GM19351 (cell line): ENCODE data around the gene C18orf54.
"Not testable (repeated sequence)": the region's sequence is repeated elsewhere in the genome, so short reads cannot be mapped to it uniquely, and the experiment has no call there.

ENCODE experiments used
- ATAC-seq: cut with Tn5 transposase; IDR thresholded peaks from one replicate; pipeline ENCODE4 v1.9.1; 2021; ENCODE audit warnings: mild to moderate bottlenecking, moderate library complexity; ENCODE audit not compliant: unreplicated experiment

The C18orf54 gene

DNA sequence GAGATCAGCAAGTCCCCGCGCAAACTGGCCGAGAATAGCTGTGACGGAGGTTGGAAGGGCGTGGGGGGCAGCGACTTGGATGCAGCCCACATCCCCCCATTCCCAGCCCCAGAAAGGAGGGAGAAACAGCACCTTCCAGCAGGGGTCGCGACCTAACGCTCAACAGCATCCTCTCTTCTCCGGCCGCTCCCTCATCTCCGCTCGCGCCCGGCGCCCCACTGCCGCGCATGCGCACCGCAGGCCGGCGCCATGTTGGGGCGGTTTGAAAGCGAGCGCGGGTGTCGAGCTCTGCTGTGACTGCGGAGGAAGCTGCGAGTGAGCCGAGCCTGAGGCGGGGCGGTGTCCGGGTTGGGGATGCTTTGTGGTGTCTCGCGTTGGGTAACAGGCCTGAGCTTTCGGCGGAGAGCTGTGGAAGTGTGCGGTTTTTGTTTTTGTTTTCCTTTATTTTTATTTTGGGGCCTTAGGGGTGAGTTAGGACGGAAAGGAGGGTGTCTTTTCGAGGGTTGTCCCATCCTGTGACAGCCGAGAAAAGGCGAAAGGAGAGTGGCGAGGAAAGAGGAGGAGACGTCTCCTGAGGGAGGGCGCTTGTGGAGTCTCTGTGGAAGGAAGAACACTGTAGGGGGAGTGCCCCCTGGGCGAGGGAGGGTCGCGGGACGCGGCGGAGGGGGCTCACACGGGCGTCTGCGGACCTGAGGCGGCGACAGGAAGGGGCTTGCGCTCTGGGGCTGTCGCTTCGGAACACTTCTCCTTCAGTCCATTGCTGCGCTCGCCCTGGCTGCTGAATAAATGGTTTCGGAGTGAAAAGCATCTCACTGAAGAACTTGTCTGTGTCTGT is at the start of gene C18orf54, which contains the start of gene STARD6:
Gene C18orf54, plus strand, starts transcription at position 247 of the 835 bp plus-strand sequence. CDS start 2,667 bp downstream, outside the sequence.
Gene STARD6, minus strand, starts transcription at position 199 of the 835 bp plus-strand sequence. CDS start 3,285 bp downstream, outside the sequence.
- peak; percentile 86 for ATAC-seq

DNA sequence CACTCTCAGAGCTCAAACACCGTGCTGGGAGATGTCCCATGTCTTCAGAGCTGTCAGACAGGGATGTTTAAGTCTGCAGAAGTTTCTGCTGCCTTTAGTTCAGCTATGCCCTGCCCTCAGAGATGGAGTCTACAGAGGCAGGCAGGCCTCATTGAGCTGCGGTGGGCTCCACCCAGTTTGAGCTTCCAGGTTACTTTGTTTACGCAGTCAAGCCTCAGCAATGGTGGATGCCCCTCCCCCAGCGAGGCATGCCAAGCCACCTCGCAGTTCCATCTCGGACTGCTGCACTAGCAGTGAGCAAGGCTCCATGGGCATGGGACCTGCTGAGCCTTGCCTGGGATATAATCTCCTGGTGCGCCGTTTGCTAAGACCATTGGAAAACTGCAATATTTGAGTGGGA is 48.1 kb upstream of the C18orf54 start:
- not testable (repeated sequence) for ATAC-seq

DNA sequence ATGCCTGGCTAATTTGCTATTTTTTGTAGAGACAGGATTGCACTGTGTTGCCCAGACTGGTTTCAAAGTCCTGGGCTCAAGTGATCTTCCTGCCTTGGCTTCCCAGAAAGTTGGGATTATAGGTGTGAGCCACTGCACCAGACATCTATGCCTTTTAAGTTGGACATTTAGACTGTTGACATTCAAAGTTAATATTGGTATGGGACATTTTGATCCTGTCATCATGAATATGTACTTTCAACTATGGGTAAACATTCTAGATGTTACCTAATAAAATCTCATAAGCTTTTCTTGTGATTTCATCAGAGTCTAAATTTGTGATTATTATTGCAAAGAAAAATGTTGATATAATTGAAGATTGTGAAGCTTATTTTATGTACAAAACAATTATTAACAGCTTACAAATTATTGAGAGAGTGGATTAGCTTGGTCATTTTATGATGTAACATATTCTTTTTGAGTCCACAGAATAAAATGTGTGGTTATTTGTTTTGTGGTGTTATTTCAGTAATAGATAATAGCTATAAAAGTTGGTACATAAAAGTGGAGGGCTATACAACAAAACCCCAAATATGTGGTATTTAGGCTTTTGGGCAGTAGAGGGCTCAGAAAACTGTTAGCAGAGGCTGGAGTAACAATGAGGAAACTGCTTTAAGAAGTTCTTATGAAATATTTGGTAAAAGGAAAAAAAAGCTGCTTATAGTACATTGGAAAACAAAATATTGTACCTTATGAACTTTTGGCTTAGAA is 41.5 kb upstream of the C18orf54 start:
- no peak for ATAC-seq

DNA sequence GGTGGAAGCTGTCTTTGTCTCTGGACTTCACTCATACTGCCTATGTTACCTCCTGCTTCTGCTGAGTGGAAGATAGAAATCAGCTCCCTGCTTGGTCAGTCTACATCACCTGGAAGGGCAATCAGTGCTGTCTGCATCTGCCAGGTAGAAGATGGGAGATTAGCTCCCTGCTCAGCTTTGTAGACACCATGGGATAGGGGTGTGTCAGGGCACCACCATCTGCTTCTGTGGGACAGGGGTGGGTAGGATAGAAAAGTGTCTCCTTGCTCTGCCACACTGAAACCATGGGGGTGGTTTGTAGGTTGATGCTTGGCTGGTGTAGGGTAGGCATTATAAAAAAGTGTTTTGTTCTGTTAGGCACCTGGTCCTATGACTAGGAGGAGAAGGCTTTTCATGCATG is 34.1 kb upstream of the C18orf54 start:
- no peak for ATAC-seq

DNA sequence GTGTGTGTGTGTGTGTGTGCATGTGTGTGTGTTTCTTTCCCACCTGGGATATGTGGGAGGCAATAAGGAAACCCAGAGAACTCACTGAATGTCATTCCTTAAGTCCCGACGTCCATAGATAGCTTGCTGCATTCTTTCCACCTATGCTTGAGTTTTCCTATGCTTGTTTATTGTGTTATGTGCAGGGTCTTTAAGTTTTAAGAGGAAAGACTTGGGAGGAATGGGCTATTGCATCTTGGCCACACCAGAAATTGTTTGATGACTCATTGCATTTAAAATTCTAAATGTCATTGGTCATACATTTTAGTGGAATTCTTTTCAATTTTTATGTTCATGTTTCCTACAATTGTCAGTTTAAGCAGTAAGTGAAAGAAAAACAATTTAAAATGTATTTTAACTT is 33.7 kb upstream of the C18orf54 start:
- ATAC-seq = no peak

DNA sequence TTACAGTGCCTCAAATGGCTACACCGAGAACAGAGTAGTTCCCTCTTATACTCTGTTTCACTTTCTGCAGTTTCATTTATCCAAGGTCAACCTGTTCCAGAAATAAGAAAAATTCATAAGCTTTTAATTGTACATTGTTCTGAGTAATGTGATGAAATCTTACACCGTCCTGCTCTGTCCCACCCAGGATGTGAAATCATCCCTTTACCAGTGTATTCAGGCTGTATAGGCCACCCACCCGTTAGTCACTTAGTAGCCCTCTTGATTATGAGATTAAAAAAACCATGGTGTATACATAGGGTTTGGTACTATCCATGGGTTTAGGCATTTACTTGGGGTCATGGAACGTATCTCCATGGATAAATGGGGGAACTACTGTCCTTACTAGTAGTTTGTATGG is 29.9 kb upstream of the C18orf54 start:
- no peak for ATAC-seq

DNA sequence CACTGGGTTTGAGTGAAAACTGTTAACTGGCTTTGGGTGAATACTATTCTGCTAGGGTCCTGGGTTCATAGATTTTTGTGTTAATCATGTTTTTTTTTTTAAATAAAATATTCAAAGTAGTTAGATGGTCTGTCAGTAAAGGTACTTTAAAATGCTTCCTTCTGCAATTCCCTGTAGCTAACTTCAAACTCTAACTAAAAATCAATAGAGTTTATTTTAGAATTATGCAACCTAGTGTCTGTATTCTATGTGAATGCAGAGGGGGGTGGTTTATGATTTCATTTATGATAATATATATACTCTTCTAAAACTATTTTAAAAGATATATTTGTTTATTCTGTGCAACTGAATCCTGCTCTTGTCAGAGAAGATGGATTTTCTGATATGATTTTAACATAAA is 27.9 kb upstream of the C18orf54 start:
- ATAC-seq = no peak

DNA sequence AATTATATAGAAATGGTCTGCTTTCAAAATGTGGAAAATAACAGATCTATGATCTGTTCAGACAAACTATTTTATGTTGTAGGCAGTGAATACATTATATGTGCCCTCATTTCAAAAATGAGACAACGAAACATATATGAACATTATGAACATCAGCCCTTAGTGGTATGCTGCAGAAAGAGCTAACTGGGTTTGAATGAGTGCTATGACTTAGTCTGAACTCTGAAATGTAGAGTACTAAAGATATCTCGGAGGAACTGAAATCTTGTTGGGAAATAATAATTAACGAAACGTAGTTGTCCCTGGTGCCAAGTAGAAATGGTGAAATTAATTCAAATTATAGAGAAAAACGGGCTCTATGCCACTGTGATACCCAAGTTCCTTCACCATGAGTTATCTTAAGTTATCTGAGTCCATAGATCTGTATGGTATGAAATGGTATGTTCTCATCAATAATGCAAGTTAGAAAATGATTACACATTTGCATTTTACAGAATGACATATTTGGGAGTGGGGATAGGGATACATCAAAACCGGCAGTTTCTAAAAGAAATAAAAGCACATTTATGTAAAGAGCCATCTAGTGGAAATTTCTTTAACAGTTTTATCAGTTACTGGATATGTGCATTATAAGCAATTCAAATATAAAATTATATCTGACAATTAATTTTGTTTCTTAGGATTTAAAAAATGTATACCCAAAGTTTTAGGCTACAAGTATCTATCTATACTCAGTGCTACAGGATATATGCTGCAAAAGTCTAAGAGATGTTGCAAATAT is 26.7 kb upstream of the C18orf54 start:
- no peak for ATAC-seq

DNA sequence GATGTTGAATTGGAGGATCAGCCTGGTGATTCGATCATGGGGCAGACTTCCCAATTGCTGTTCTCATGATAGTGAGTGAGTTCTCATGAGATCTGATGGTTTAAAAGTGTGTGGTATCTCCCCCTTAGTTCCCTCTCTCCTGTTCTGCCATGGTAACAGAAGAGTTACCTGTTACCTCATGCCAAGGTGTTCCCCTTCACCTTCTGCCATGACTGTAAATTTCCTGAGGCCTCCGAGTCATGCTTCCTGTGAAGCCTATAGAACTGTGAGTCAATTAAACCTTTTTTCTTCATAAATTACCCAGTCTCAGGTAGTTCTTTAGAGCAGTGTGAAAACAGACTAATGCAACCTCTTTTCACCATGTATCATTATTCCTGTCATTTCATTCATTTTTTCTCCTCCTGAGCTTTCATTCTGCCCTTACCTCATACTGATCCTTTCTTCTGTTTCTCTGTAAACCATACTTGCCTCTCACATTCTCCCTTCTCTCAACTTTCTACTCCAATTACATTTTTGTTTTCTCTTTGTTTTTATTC is 22.0 kb upstream of the C18orf54 start:
- ATAC-seq = no peak

DNA sequence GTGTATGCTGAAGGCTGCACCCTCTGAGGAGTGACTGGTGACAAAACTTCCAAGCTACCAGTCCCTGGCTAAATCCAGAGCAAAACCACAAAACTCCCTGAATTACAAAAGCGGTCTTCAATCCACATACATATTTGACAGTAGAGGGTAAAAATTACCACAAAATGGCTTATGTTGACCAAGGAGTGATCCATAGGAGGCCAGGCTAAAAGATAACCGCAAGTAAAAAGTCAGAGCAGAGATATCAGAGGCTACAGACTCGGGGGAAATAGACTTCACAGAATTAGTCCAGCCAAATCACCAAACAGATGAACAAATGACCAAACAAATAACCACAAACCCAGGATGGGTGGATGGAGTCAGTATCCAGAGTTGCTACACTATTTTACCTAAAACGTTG is 19.5 kb upstream of the C18orf54 start:
- no peak for ATAC-seq

DNA sequence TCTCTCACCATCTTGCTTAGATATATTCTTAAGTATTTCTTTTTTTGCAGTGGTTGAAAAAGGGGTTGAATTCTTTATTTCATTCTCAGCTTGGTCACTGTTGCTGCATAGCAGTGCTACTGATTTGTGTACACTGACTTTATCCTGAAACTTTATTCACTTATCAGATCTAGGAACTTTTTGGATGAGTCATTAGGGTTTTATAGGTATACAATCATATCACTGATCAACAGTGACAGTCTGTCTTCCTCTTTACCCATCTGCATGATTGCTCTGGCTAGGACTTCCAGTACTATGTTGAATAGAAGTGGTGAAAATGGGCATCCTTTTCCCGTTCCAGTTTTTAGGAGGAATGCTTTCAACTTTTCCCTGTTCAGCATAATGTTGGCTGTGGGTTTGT is 6.5 kb upstream of the C18orf54 start:
- no peak for ATAC-seq

DNA sequence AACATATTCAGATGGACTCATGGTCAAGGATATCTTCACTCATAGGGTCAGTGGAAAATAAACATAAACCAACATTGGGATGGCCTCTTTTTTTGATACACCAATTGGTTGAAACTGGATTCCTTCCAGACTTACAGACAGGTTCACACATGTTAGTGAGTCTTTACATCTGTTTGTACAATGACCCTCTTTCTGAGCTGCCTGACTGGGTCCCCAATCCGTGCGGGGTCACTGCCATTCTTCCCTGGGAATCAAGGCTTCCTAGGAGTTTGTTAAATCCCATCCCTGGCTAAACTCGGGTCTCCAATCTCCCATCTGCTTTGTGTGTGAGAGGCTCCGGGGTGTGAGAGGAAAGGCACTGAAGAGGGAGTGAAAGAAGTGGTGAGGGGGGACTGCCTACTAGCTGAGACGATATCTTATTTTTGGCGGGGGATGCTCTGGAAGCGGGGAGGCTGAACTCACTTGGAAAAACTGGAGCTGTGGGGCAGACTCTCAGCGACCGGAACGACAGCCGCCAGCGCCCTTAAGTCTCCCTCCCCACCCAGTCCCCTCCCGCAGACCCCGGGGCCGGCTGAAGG is 535 bp upstream of the C18orf54 start:
- peak; percentile 44 for ATAC-seq

DNA sequence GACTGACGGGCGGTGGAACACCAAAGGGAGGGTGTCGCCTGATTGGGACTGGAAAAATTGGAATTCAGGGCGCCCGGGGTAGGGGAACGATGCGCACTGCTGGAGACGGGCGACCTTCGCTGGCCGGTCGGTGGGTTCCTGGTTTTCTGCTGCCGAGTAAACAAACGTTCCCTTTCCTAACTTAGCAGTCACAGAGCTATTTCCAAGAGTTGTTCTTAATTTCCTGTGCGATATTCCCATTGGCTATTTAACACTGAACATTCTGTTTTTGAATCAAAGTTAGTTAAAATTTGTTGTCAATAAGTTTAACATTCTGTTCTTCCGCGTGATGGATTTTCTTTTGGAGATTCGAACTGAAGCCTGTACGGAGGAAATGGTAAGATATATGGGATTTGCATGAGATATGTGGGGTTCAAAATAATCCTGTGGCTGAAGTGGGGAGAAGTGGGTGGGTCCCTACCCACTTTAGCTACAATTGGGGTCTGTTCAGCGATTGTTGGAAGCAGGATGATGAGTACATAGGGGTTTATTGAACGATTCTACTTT is 862 bp downstream of the C18orf54 start:
- ATAC-seq = no peak

DNA sequence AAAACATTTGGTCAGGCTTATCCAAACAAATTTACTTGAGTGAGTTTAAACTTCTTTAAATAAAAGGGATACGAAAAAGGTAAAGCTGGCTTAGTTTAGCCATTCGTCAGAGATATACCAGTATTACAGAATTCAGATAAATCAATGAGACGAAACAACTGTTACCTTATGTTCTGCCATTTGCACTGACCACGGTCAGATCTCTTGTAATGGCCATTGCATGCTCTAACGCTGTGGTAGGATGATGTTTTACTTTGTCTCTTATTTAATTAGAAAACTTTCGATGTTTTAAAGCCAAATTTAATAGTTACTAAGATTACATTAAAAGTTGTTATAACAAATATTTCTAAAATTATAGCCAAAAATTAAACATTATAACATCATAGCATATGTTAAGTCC is 1.5 kb downstream of the C18orf54 start:
- no peak for ATAC-seq

DNA sequence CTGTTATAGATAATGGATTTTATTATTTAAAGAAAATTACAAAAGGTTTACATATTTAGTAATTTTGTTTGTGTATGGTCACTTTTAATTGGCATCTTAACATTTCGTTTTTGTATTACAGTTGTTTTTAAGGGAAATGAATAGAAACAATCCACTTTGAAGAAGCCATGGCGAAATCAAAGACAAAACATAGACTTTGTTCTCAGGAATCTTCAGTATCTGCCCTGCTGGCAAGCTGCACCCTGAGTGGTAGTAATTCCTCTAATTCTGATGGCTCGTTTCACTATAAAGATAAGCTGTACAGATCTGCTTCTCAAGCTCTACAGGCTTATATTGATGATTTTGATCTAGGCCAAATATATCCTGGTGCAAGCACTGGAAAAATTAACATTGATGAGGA is 2.7 kb downstream of the C18orf54 start:
- ATAC-seq = no peak

DNA sequence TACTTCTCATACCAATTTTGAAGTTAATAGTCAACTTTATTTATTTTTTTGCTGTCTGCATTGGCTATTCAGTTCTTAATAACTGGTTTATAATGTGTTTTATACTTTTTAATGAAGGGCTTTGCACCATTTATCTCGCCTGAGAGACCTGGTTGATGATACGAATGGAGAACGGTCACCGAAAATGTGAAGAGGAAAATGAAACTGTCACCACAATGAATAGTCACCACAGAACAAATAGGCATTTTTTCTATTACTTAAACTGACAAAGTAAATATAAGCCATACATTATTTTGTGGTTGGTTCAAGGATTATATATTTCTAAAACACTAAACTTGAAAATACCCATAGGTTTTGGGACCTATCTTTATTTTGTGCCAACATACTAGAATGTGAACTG is 20.4 kb downstream of the C18orf54 start:
- ATAC-seq = peak; percentile 77

DNA sequence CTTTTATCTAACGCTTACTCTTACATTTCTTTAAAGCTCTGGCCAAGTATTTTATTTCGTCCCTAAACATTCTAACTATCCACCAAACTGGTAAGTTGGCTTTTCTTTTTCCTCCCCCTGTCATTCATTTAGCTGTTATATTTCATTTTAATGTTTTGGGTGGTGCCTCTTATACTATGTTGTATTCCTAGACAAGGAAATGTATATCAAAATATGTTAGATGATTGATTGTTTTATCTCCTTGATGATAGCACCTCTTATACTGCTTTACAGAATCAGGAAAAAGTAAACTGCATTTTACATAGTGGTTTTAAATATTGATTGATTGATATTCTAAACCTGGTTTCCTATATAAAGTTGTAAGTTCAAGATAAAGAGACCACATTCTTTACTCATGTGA is 23.9 kb downstream of the C18orf54 start:
- ATAC-seq = no peak

DNA sequence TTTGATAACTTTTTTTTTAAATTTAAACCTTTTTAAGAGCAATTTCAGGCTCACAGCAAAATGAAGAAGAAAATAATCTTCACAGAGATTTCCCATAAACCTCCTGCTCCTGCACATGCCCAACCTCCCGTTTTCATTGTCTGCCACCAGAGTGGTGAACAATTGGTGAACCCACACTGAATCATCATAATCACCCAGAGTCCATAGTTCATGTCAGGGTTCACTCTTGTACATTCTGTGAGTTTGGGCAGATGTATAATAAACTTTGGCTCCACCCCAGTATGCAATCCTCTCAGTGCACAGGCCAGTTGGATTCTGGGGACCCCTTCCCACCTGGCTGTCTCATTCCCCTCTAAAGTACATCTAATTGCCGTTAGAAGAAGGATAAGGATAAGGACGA is 24.4 kb downstream of the C18orf54 start:
- no peak for ATAC-seq

DNA sequence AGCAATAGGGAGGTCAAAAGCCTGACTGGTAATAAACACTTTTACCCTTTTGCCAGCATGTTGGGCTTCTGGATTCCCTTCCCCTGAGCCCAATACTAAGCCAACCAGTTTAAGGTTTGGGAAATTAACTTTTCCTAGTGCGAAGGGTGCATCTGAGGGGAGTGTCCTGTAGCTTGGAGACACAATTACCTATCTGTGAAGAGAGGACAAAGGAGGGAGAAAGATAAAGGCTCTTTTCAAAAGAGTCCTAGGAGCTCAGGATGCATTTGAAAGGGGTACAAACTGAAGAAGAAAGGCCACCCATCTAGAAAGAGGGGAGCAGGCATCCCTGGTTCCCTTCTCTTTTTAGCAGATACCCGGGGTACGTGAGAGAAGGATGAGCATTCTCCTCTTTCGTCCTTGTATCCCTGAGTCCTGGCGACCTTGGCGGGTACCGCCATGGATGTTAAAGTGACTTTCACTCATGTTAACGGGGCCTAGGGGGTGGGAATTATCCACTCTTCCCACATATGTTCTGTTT is 25.1 kb downstream of the C18orf54 start:
- ATAC-seq = no peak

DNA sequence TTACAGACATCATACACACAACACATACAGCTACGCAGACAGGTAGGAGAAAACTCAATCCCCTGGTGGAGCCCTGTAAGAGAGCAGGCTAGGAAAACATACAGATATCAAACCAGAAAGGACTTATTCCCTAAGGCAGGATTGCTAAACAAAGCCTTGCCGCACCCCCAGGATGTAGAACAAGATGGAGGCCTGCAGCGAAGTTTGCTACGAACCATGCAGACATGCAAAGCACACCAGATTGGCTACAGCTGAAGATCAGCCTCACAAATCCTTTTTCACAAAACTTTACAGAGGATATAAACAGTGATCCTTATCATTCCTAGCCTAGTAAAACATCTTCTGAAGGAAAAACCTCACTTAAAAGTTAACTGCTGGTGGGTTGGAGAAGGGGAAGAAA is 28.3 kb downstream of the C18orf54 start:
- ATAC-seq = no peak
